ENCODE measurements around the gene SPTLC3.

DNA sequence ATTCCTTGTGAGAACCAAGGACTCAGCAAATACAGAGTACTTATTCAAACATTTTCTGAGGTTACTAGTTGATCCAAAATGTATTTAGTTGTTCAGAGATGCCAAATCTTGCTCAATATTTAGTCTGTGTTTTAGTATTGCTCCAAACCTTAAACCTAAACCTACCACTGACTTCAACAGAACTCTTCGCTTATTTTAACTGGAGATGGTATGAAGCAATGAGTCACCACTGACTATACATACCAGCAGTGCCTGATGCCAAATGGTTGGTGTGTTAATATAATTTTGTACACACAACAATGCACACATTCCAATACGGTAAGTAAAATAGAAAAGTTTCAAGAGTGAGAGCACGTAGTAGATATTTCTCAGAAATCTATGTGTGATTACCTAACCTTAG, 1.9 kb upstream of the SPTLC3 start:
- no peak for TF ChIP-seq POLR2A (IDR thresholded peaks at IDR 0.05)
- TF ChIP-seq, protein P1, sequence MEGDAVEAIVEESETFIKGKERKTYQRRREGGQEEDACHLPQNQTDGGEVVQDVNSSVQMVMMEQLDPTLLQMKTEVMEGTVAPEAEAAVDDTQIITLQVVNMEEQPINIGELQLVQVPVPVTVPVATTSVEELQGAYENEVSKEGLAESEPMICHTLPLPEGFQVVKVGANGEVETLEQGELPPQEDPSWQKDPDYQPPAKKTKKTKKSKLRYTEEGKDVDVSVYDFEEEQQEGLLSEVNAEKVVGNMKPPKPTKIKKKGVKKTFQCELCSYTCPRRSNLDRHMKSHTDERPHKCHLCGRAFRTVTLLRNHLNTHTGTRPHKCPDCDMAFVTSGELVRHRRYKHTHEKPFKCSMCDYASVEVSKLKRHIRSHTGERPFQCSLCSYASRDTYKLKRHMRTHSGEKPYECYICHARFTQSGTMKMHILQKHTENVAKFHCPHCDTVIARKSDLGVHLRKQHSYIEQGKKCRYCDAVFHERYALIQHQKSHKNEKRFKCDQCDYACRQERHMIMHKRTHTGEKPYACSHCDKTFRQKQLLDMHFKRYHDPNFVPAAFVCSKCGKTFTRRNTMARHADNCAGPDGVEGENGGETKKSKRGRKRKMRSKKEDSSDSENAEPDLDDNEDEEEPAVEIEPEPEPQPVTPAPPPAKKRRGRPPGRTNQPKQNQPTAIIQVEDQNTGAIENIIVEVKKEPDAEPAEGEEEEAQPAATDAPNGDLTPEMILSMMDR (IDR thresholded peaks at IDR 0.05) = no peak

Data from lower leg skin (tissue), 3 donors.